Karpas-422 (cell line): Measurements from ENCODE around the gene LRRN2. TPM values are rescaled to one million over a fixed set of nuclear protein-coding genes. Genes with fewer than 3 reads are reported as not detected.
A peak's percentile ranks its signal among the peaks of the same experiment; 100 is the strongest.

Experiments used
- DNase-seq: peaks from one replicate; pipeline ENCODE4 v3.0.0-alpha.2; 2015
- H2AFZ ChIP-seq: fragments of 200-600 bp; sonication (generic); 2 replicates; pipeline ENCODE4 v1.6.1; 2014; ENCODE audit warnings: antibody characterized with exemption, low read length, mixed read lengths
- H3K27ac ChIP-seq: fragments of 200-600 bp; sonication (generic); 2 replicates; pipeline ENCODE4 v1.5.1; 2014; ENCODE audit warnings: mild to moderate bottlenecking, low read length, moderate library complexity
- H3K27me3 ChIP-seq: fragments of 200-600 bp; sonication (generic); 2 replicates; pipeline ENCODE4 v1.6.1; 2014; ENCODE audit warnings: low read length, mixed read lengths
- H3K36me3 ChIP-seq: fragments of 200-600 bp; sonication (generic); 2 replicates; pipeline ENCODE4 v1.6.1; 2014; ENCODE audit warnings: low read length, mixed read lengths; ENCODE audit not compliant: insufficient read depth
- H3K4me1 ChIP-seq: fragments of 200-600 bp; sonication (generic); 2 replicates; pipeline ENCODE4 v1.6.1; 2014; ENCODE audit warnings: mild to moderate bottlenecking, low read length, mixed read lengths
- H3K4me2 ChIP-seq: fragments of 200-600 bp; sonication (generic); 2 replicates; pipeline ENCODE4 v1.6.1; 2014; ENCODE audit warnings: low read length, low read depth, mild to moderate bottlenecking; ENCODE audit not compliant: poor library complexity, severe bottlenecking
- H3K4me3 ChIP-seq: fragments of 200-600 bp; sonication (generic); 2 replicates; pipeline ENCODE4 v1.5.1; 2014; ENCODE audit warnings: mild to moderate bottlenecking, antibody characterized with exemption, low read length, mixed read lengths
- H3K79me2 ChIP-seq: fragments of 200-600 bp; sonication (generic); 2 replicates; pipeline ENCODE4 v1.6.1; 2014; ENCODE audit warnings: mild to moderate bottlenecking, low read length, mixed read lengths
- H3K9ac ChIP-seq: fragments of 200-600 bp; sonication (generic); 2 replicates; pipeline ENCODE4 v1.6.0; 2014; ENCODE audit warnings: low read length
- H3K9me2 ChIP-seq: fragments of 200-600 bp; sonication (generic), shearing (Covaris generic); replicated peaks from 2 replicates; pipeline ENCODE4 v1.6.0; 2014; ENCODE audit warnings: mild to moderate bottlenecking, low read length, moderate library complexity; ENCODE audit not compliant: insufficient read depth
- H3K9me3 ChIP-seq: fragments of 300-700, 200-600 bp; sonication (generic); 2 replicates; pipeline ENCODE4 v1.6.1; 2014; ENCODE audit warnings: low read length, mixed read lengths
- H4K20me1 ChIP-seq: fragments of 200-600 bp; sonication (generic); 2 replicates; pipeline ENCODE4 v1.6.1; 2014; ENCODE audit warnings: mild to moderate bottlenecking, antibody characterized with exemption, low read length, low read depth; ENCODE audit not compliant: insufficient read depth
- total RNA-seq: library from RNA; depleted of rRNA; stranded (reverse); fragments of >200 nt; shearing (Covaris generic); gene quantifications from 2 replicates; pipeline ENCODE4 v1.2.3, GENCODE V29; 2014; ENCODE audit warnings: low replicate concordance

Gene LRRN2
- total RNA-seq, 1 experiment from 2014 or later: not detected

GRCh38 chr1:204587621-204588020, 97.9 kb downstream of the LRRN2 start:
- H3K9me2 ChIP-seq: no peaks in the 10 kb centered on the region
- H2AFZ ChIP-seq: no peak overlapping the region
- H3K4me3 ChIP-seq: no peak overlapping the region
- H3K79me2 ChIP-seq: no peaks in the 10 kb centered on the region
- H3K4me1 ChIP-seq: peaks cover 15% of the 10 kb centered on the region
- no peaks in the 10 kb centered on the region for H3K9me3 ChIP-seq
- H3K9ac ChIP-seq: no peak overlapping the region
- no peaks in the 10 kb centered on the region for H3K27me3 ChIP-seq
- no peak overlapping the region for H3K4me2 ChIP-seq
- H3K36me3 ChIP-seq: no peaks in the 10 kb centered on the region
- no peaks in the 10 kb centered on the region for H4K20me1 ChIP-seq
- DNase-seq: no peak
- no peak overlapping the region for H3K27ac ChIP-seq

- Histone ChIP-seq H3K79me2 (no peaks in the 10 kb centered on the region), H3K36me3 (no peaks in the 10 kb centered on the region), H4K20me1 (no peaks in the 10 kb centered on the region), H3K4me2 (peak overlapping the region; percentile 63), H3K27ac (peak overlapping the region; percentile 9; the same call in 1 of the 2 replicates), H2AFZ (no peak overlapping the region), H3K4me1 (peaks cover 15% of the 10 kb centered on the region), H3K27me3 (no peaks in the 10 kb centered on the region), H3K4me3 (peak overlapping the region; percentile 26; the same call in 1 of the 2 replicates), H3K9ac (peak overlapping the region; percentile 52), H3K9me2 (no peaks in the 10 kb centered on the region), H3K9me3 (no peaks in the 10 kb centered on the region)
- DNase-seq: peak; percentile 72
These were observed 100.7 kb downstream of the LRRN2 start for GRCh38 chr1:204584699-204585372.

GRCh38 chr1:204583909-204584632, 101.5 kb downstream of the LRRN2 start:
- no peaks in the 10 kb centered on the region for H3K9me2 ChIP-seq
- H3K36me3 ChIP-seq: no peaks in the 10 kb centered on the region
- H3K27me3 ChIP-seq: no peaks in the 10 kb centered on the region
- no peak overlapping the region for H2AFZ ChIP-seq
- H3K27ac ChIP-seq: no peak overlapping the region
- peak overlapping the region; percentile 52 for H3K9ac ChIP-seq
- peak overlapping the region; percentile 63 for H3K4me2 ChIP-seq
- peak overlapping the region; percentile 26; the same call in 1 of the 2 replicates for H3K4me3 ChIP-seq
- no peaks in the 10 kb centered on the region for H3K9me3 ChIP-seq
- H4K20me1 ChIP-seq: no peaks in the 10 kb centered on the region
- no peak for DNase-seq
- H3K4me1 ChIP-seq: peaks cover 20% of the 10 kb centered on the region
- H3K79me2 ChIP-seq: no peaks in the 10 kb centered on the region

- H3K27me3 ChIP-seq: no peaks in the 10 kb centered on the region
- no peak overlapping the region for H3K4me2 ChIP-seq
- no peak overlapping the region for H3K9ac ChIP-seq
- peaks cover 32% of the 10 kb centered on the region for H3K4me1 ChIP-seq
- no peaks in the 10 kb centered on the region for H3K9me2 ChIP-seq
- H3K4me3 ChIP-seq: no peak overlapping the region
- H4K20me1 ChIP-seq: no peaks in the 10 kb centered on the region
- H2AFZ ChIP-seq: no peak overlapping the region
- no peak for DNase-seq
- no peak overlapping the region for H3K27ac ChIP-seq
- no peaks in the 10 kb centered on the region for H3K79me2 ChIP-seq
- no peaks in the 10 kb centered on the region for H3K9me3 ChIP-seq
- no peaks in the 10 kb centered on the region for H3K36me3 ChIP-seq
These were observed 103.8 kb downstream of the LRRN2 start for GRCh38 chr1:204581759-204582158.

- H3K4me2 ChIP-seq: no peak overlapping the region
These were observed 104.7 kb downstream of the LRRN2 start for GRCh38 chr1:204580862-204581261.

GRCh38 chr1:204579681-204580080, 105.9 kb downstream of the LRRN2 start:
- H3K27ac ChIP-seq: no peak overlapping the region
- peaks cover 25% of the 10 kb centered on the region for H3K4me1 ChIP-seq
- no peak overlapping the region for H3K4me3 ChIP-seq
- H4K20me1 ChIP-seq: no peaks in the 10 kb centered on the region
- H3K9ac ChIP-seq: no peak overlapping the region
- no peaks in the 10 kb centered on the region for H3K27me3 ChIP-seq
- DNase-seq: no peak
- H3K9me2 ChIP-seq: no peaks in the 10 kb centered on the region
- H3K36me3 ChIP-seq: no peaks in the 10 kb centered on the region
- H3K9me3 ChIP-seq: no peaks in the 10 kb centered on the region
- no peaks in the 10 kb centered on the region for H3K79me2 ChIP-seq
- H3K4me2 ChIP-seq: no peak overlapping the region
- H2AFZ ChIP-seq: no peak overlapping the region

More at GRCh38 chr1:204580862-204581261, 104.7 kb downstream of the LRRN2 start:
- no peak for DNase-seq
- Histone ChIP-seq H3K4me1 (peaks cover 32% of the 10 kb centered on the region), H4K20me1 (no peaks in the 10 kb centered on the region), H3K27me3 (no peaks in the 10 kb centered on the region), H3K9ac (no peak overlapping the region), H3K4me3 (no peak overlapping the region), H3K9me3 (no peaks in the 10 kb centered on the region), H3K27ac (no peak overlapping the region), H2AFZ (no peak overlapping the region), H3K79me2 (no peaks in the 10 kb centered on the region), H3K9me2 (no peaks in the 10 kb centered on the region), H3K36me3 (no peaks in the 10 kb centered on the region)

- H3K79me2 ChIP-seq: no peaks in the 10 kb centered on the region
- no peaks in the 10 kb centered on the region for H3K27me3 ChIP-seq
- H2AFZ ChIP-seq: no peak overlapping the region
- peak; percentile 57 for DNase-seq
- H3K4me3 ChIP-seq: peak overlapping the region; percentile 6; the same call in 1 of the 2 replicates
- peak overlapping the region; percentile 49 for H3K9ac ChIP-seq
- no peaks in the 10 kb centered on the region for H4K20me1 ChIP-seq
- H3K9me2 ChIP-seq: no peaks in the 10 kb centered on the region
- H3K4me2 ChIP-seq: peak overlapping the region; percentile 58
- H3K27ac ChIP-seq: peak overlapping the region; percentile 43
- H3K9me3 ChIP-seq: no peaks in the 10 kb centered on the region
- H3K36me3 ChIP-seq: no peaks in the 10 kb centered on the region
- H3K4me1 ChIP-seq: peaks cover 19% of the 10 kb centered on the region
These were observed 106.5 kb downstream of the LRRN2 start for GRCh38 chr1:204578867-204579664.
